IMR-90 (cell line): ENCODE results near the gene KDM4B. TPM values are rescaled to one million over a fixed set of nuclear protein-coding genes. Genes with fewer than 3 reads are reported as not detected.

Experiments used
- ATAC-seq: fragments of 200-7000 bp; cut with Tn5 transposase; 2 replicates; pipeline ENCODE4 v1.9.1; 2020; ENCODE audit warnings: low read depth, mild to moderate bottlenecking, moderate library complexity
- BruUV-seq: library from RNA; stranded (reverse); fragments of 400-500 nt; replicated peaks from 2 replicates; lab custom pipeline; 2021; lab: Mats Ljungman, UMichigan
- CTCF ChIA-PET: fragments of 300-600 bp; formaldehyde crosslinking; extraction: SDS; loops from one replicate; lab custom pipeline; 2021; ENCODE audit warnings: antibody characterized with exemption; lab: Yijun Ruan, JAX
- POLR2A ChIA-PET: fragments of 300-600 bp; sonication (Branson Sonifier 250); formaldehyde crosslinking; loops from one replicate; lab custom pipeline; 2022; ENCODE audit warnings: antibody characterized with exemption; ENCODE audit not compliant: unreplicated experiment; lab: Charles Lee
- DNase-seq: peaks from one replicate; pipeline ENCODE4 v3.0.0; 2013
- H2AFZ ChIP-seq: replicated peaks from 2 replicates; pipeline ENCODE3; 2013; ENCODE audit warnings: low read length, mild to moderate bottlenecking; ENCODE audit not compliant: poor library complexity
- H2AK5ac ChIP-seq: 2 replicates; pipeline ENCODE4 v1.6.1; 2013; ENCODE audit warnings: low read depth, low read length, inconsistent platforms
- H2AK9ac ChIP-seq: replicated peaks from 2 replicates; pipeline ENCODE3; 2013; ENCODE audit warnings: mild to moderate bottlenecking, low read depth, low read length, moderate library complexity; ENCODE audit not compliant: poor library complexity
- H2BK120ac ChIP-seq: 2 replicates; pipeline ENCODE4 v1.6.1; 2013; ENCODE audit warnings: low read depth, low read length, inconsistent platforms
- H2BK15ac ChIP-seq: 3 replicates; pipeline ENCODE4 v1.6.1; 2013; ENCODE audit warnings: low read depth, low read length, inconsistent platforms
- H2BK20ac ChIP-seq: 2 replicates; pipeline ENCODE4 v1.6.1; 2013; ENCODE audit warnings: low read depth, mild to moderate bottlenecking, inconsistent platforms, low read length, moderate library complexity
- H2BK5ac ChIP-seq: 2 replicates; pipeline ENCODE4 v1.6.1; 2013; ENCODE audit warnings: mild to moderate bottlenecking, low read depth, low read length, inconsistent platforms; ENCODE audit not compliant: poor library complexity, severe bottlenecking
- H3K14ac ChIP-seq: replicated peaks from 2 replicates; pipeline ENCODE4 v1.6.1; 2013; ENCODE audit warnings: low read depth, low read length, inconsistent platforms
- H3K18ac ChIP-seq: 2 replicates; pipeline ENCODE4 v1.6.1; 2013; ENCODE audit warnings: low read depth, low read length, control low read depth
- H3K23ac ChIP-seq: 2 replicates; pipeline ENCODE4 v1.6.1; 2013; ENCODE audit warnings: low read depth, low read length, inconsistent platforms
- H3K27ac ChIP-seq: 2 replicates; pipeline ENCODE4 v1.5.1; 2013; ENCODE audit warnings: mild to moderate bottlenecking, control low read depth, low read length; ENCODE audit not compliant: insufficient read depth
- H3K27me3 ChIP-seq: 2 replicates; pipeline ENCODE4 v1.6.1; 2013; ENCODE audit warnings: low read length; ENCODE audit not compliant: control insufficient read depth, insufficient read depth
- H3K36me3 ChIP-seq: 2 replicates; pipeline ENCODE4 v1.6.1; 2013; ENCODE audit warnings: low read length, mixed read lengths; ENCODE audit not compliant: control insufficient read depth, insufficient read depth
- H3K4ac ChIP-seq: 2 replicates; pipeline ENCODE4 v1.6.1; 2013; ENCODE audit warnings: low read depth, low read length, inconsistent platforms
- H3K4me1 ChIP-seq: 2 replicates; pipeline ENCODE4 v1.6.1; 2013; ENCODE audit warnings: low read length, mixed read lengths; ENCODE audit not compliant: control insufficient read depth, insufficient read depth
- H3K4me2 ChIP-seq: 2 replicates; pipeline ENCODE4 v1.6.1; 2013; ENCODE audit warnings: low read depth, mild to moderate bottlenecking, control low read depth, low read length, moderate library complexity
- H3K4me3 ChIP-seq: 2 replicates; pipeline ENCODE4 v1.5.1; 2013; ENCODE audit warnings: low read depth, mild to moderate bottlenecking, control low read depth, low read length, moderate library complexity; ENCODE audit not compliant: insufficient read depth
- H3K56ac ChIP-seq: 2 replicates; pipeline ENCODE4 v1.6.1; 2013; ENCODE audit warnings: low read length, inconsistent platforms; ENCODE audit not compliant: insufficient read depth; ENCODE audit errors: extremely low read depth
- H3K79me1 ChIP-seq, 2 experiments: 2 replicates each; pipeline ENCODE4 v1.6.1; 2013; ENCODE audit warnings: low read length in 2 of 2, inconsistent platforms in 1 of 2, low read depth in 1 of 2
- H3K9ac ChIP-seq: 2 replicates; pipeline ENCODE4 v1.6.1; 2013; ENCODE audit warnings: low read depth, low read length, control low read depth
- H3K9me1 ChIP-seq: 2 replicates; pipeline ENCODE4 v1.6.1; 2013; ENCODE audit warnings: low read length, inconsistent platforms; ENCODE audit not compliant: insufficient read depth
- H3K9me3 ChIP-seq: 2 replicates; pipeline ENCODE4 v1.6.1; 2013; ENCODE audit warnings: low read length; ENCODE audit not compliant: control insufficient read depth, insufficient read depth
- H4K20me1 ChIP-seq: 2 replicates; pipeline ENCODE4 v1.6.1; 2013; ENCODE audit warnings: low read length, inconsistent platforms; ENCODE audit not compliant: insufficient read depth
- H4K5ac ChIP-seq: 2 replicates; pipeline ENCODE4 v1.6.1; 2013; ENCODE audit warnings: mild to moderate bottlenecking, low read depth, low read length, control low read depth
- H4K8ac ChIP-seq, 2 experiments: 2 replicates each; pipeline ENCODE4 v1.6.1; 2013; ENCODE audit warnings: low read depth in 2 of 2, low read length in 2 of 2, control low read depth in 1 of 2, inconsistent platforms in 1 of 2
- H4K91ac ChIP-seq: 2 replicates; pipeline ENCODE4 v1.6.1; 2013; ENCODE audit warnings: low read depth, low read length, inconsistent platforms; ENCODE audit not compliant: insufficient read depth
- BHLHE40 ChIP-seq: fragments of 150-350 bp; IDR thresholded peaks from 2 replicates; pipeline ENCODE4 v1.6.1; 2016; ENCODE audit warnings: mild to moderate bottlenecking, low read depth, low read length
- CHD1 ChIP-seq: IDR thresholded peaks from 2 replicates; pipeline ENCODE4 v1.6.1; 2012; ENCODE audit warnings: low read depth, low read length, improper control_type of control experiment
- CTCF ChIP-seq: conservative IDR thresholded peaks from 2 replicates; pipeline ENCODE4 v1.5.1; 2012; ENCODE audit warnings: mild to moderate bottlenecking, low read depth, low read length, improper control_type of control experiment
- FOS ChIP-seq: fragments of 150-350 bp; IDR thresholded peaks from 2 replicates; pipeline ENCODE4 v1.6.1; 2016; ENCODE audit warnings: low read depth, low read length
- MAFK ChIP-seq: IDR thresholded peaks from 2 replicates; pipeline ENCODE4 v1.6.1; 2012; ENCODE audit warnings: low read depth, low read length, improper control_type of control experiment
- MAZ ChIP-seq: IDR thresholded peaks from 2 replicates; pipeline ENCODE4 v1.6.1; 2012; ENCODE audit warnings: low read depth, mild to moderate bottlenecking, low read length, improper control_type of control experiment, moderate library complexity, borderline replicate concordance
- MXI1 ChIP-seq: IDR thresholded peaks from 2 replicates; pipeline ENCODE4 v1.6.1; 2012; ENCODE audit warnings: low read depth, mild to moderate bottlenecking, low read length, moderate library complexity, borderline replicate concordance
- NFE2L2 ChIP-seq: fragments of 150-350 bp; IDR thresholded peaks from 2 replicates; pipeline ENCODE4 v1.6.1; 2016; ENCODE audit warnings: low read depth, mild to moderate bottlenecking, low read length
- POLR2A ChIP-seq: IDR thresholded peaks from 2 replicates; pipeline ENCODE4 v1.6.1; 2012; ENCODE audit warnings: mild to moderate bottlenecking, low read depth, low read length
- RAD21 ChIP-seq: IDR thresholded peaks from 2 replicates; pipeline ENCODE4 v1.6.1; 2012; ENCODE audit warnings: low read length, improper control_type of control experiment
- RCOR1 ChIP-seq: IDR thresholded peaks from 2 replicates; pipeline ENCODE4 v1.6.1; 2012; ENCODE audit warnings: mild to moderate bottlenecking, low read length, improper control_type of control experiment; ENCODE audit not compliant: insufficient replicate concordance
- RFX5 ChIP-seq: IDR thresholded peaks from 2 replicates; pipeline ENCODE4 v1.8.0; 2012; ENCODE audit warnings: low read depth, mild to moderate bottlenecking, low read length, moderate library complexity
- SMC3 ChIP-seq: fragments of 150-350 bp; IDR thresholded peaks from 2 replicates; pipeline ENCODE4 v1.6.1; 2016; ENCODE audit warnings: low read depth, mild to moderate bottlenecking, antibody characterized with exemption, low read length, moderate library complexity
- USF2 ChIP-seq: fragments of 150-350 bp; IDR thresholded peaks from 2 replicates; pipeline ENCODE4 v1.6.1; 2017; ENCODE audit warnings: mild to moderate bottlenecking, antibody characterized with exemption, low read length, low read depth
- WGBS, 2 experiments: methylation state at CpG; one replicate each; pipeline versions ENCODE4 v1.1.5 to v1.1.7; 2013; ENCODE audit warnings: missing lambda C conversion rate in 2 of 2; ENCODE audit not compliant: insufficient read length in 1 of 2; ENCODE audit errors: extremely low coverage in 2 of 2; 5-methylcytosine and 5-hydroxymethylcytosine counted together
- dilution Hi-C: fragments of 300-500 bp; cut with HindIII; formaldehyde crosslinking; loops from one replicate; pipeline ENCODE4 v1.14.3; 2018; ENCODE audit warnings: low sequenced_read_pairs; ENCODE audit not compliant: unreplicated experiment
- in situ Hi-C: fragments of 300-500 bp; cut with MboI; formaldehyde crosslinking; loops from 3 replicates; pipeline ENCODE4 v1.14.3; 2019; ENCODE audit warnings: low sequenced_read_pairs, inconsistent platforms, mixed read lengths
- intact Hi-C: fragments of 100-400 bp; cut with micrococcal nuclease; formaldehyde crosslinking; loops from 2 replicates; pipeline ENCODE4 v1.10.0; 2022
- polyA plus RNA-seq, 3 experiments: library from polyadenylated mRNA; depleted of rRNA; stranded (reverse); fragments of >200 nt; gene quantifications; 2 replicates each; pipeline ENCODE4 v1.2.3, GENCODE V29; 2012; ENCODE audit warnings: low replicate concordance in 1 of 3
- total RNA-seq: library from RNA; depleted of rRNA; stranded (reverse); fragments of >200 nt; gene quantifications from 2 replicates; pipeline ENCODE4 v1.2.3, GENCODE V29; 2012
- TF ChIP-seq, protein P1 (sequence below): fragments of 150-350 bp; IDR thresholded peaks from 2 replicates; pipeline ENCODE4 v1.6.1; 2016; ENCODE audit warnings: low read depth, mild to moderate bottlenecking, low read length, moderate library complexity, borderline replicate concordance

Gene KDM4B
- total and polyA plus RNA-seq, 2 of the 4 experiments (the other 2 are of a cell fraction): 5.0 to 17.9 TPM

GRCh38 chr19:5037936-5038335 is 69.0 kb downstream of the KDM4B start:
- Histone ChIP-seq H4K20me1 (peaks cover 56% of the 10 kb centered on the region), H2BK20ac (no peak overlapping the region), H3K4me3 (no peak overlapping the region), H3K27ac (no peak overlapping the region), H3K36me3 (peaks cover 57% of the 10 kb centered on the region), H2AFZ (no peak overlapping the region), H4K5ac (no peak overlapping the region), H2BK15ac (no peak overlapping the region), H2AK9ac (no peak overlapping the region), H3K9me3 (no peaks in the 10 kb centered on the region), H4K8ac (no peak overlapping the region), H4K91ac (no peak overlapping the region), H3K14ac (no peak overlapping the region), H3K56ac (no peak overlapping the region), H3K79me1 (peaks cover 7 to 66% of the 10 kb centered on the region in 2 experiments; a peak in 3 of 4 replicates), H3K4me1 (peaks cover 11% of the 10 kb centered on the region; the same call in 1 of the 2 replicates), H3K4me2 (no peak overlapping the region), H3K9ac (no peak overlapping the region), H3K4ac (no peak overlapping the region), H3K27me3 (no peaks in the 10 kb centered on the region), H2BK120ac (no peak overlapping the region), H3K9me1 (no peaks in the 10 kb centered on the region), H3K18ac (no peak overlapping the region), H3K23ac (no peak overlapping the region), H2BK5ac (no peak overlapping the region), H2AK5ac (no peak overlapping the region)
- intact Hi-C loops: loop anchor here (10.0 kb wide), 1 partner anchor 303 kb away; no protein-coding TSS in a partner anchor
- no peak for DNase-seq
- TF ChIP-seq BHLHE40: no peak
- TF ChIP-seq CHD1: no peak
- TF ChIP-seq POLR2A: no peak
- no peak for TF ChIP-seq MAFK
- TF ChIP-seq RAD21: no peak
- no peak for TF ChIP-seq MXI1
- no peak for TF ChIP-seq FOS
- no peak for TF ChIP-seq SMC3
- no peak for TF ChIP-seq MAZ
- TF ChIP-seq USF2: no peak
- no peak for TF ChIP-seq RFX5
- no peak for TF ChIP-seq CTCF
- TF ChIP-seq RCOR1: no peak
- no peak for TF ChIP-seq NFE2L2
- TF ChIP-seq, protein P1, sequence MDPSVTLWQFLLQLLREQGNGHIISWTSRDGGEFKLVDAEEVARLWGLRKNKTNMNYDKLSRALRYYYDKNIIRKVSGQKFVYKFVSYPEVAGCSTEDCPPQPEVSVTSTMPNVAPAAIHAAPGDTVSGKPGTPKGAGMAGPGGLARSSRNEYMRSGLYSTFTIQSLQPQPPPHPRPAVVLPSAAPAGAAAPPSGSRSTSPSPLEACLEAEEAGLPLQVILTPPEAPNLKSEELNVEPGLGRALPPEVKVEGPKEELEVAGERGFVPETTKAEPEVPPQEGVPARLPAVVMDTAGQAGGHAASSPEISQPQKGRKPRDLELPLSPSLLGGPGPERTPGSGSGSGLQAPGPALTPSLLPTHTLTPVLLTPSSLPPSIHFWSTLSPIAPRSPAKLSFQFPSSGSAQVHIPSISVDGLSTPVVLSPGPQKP: no peak
- ChIA-PET POLR2A (no interaction called here), CTCF (interaction anchor here (0.7 to 1.6 kb wide), 2 partner anchors 11 kb away, joined by 4 read pairs; no protein-coding TSS in a partner anchor)
- no peak for ATAC-seq
- WGBS, 2 experiments: 71% methylated on average over 8 of the region's 17 CpGs; no CpG with 5 or more reads in 1 of the 2 experiments
- dilution Hi-C loops: no loop called here
- in situ Hi-C loops: no loop called here
- no TSS peak for BruUV-seq
